ENCODE measurements around the gene PDSS2.
"Not testable (repeated sequence)": the region's sequence is repeated elsewhere in the genome, so short reads cannot be mapped to it uniquely, and the experiment has no call there.

Gene PDSS2

DNA sequence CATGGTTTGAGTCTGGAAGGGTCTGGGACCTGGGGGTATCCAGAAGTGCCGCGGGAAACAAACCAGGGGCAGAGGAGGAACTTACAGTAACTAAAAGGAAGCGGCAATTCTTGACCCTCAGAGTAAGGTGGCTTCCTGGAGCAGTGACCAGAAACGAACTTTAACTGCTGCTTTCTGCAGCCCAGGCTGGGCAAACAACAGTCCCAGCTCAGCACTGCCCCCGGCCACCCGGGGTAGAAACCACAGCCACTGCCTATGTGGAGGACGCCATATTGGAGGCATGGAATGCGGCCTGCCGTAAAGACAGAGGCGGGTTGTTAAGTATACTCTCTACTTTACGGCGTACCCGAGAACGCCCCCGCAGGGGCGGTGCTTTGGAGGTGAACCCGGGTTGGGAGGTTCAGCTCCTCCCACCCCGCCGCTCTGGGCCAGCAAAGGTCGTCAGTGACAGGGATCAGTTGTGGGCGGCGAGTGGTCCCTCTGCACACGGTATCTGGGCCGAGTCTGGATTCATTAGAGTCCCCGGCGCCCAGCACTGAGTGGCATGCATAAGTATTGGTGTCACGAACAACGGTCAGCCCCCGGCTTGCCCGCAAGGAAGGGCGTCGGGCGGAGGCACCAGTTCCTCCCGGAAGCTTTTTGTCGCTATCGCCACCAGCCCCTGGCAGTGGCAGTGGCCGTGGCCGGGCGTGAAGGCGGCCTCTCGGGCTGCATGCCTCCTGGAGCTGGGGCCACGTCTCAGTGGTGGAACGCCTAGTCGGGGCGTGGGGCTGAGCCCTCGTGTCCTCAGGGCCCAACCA, at the start of gene PDSS2:
Gene PDSS2, minus strand, starts transcription at position 282 of the 800 bp plus-strand sequence. Its CDS starts 279 bp downstream, at position 3.
- FAIRE-seq = peak; percentile 93

DNA sequence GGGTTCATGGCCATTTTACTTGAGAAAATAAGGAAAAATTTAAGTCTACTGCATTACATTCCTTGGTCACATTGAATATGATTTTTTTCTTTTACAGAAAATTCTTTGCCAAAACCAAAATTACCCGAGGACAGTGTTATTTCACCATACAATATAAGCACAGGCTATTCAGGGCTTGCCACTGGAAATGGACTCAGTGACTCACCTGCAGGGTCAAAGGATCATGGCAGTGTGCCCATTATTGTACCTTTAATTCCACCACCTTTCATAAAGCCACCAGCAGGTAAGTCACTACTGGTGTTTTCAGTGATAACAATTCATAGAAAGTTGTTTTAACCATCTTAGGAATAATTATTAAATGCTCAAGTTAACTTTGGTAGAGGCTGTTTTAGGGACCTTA, 46.8 kb upstream of the PDSS2 start:
- no peak for FAIRE-seq

GRCh38 chr6:107504270-107505026, 45.1 kb upstream of the PDSS2 start:
- FAIRE-seq = no peak

DNA sequence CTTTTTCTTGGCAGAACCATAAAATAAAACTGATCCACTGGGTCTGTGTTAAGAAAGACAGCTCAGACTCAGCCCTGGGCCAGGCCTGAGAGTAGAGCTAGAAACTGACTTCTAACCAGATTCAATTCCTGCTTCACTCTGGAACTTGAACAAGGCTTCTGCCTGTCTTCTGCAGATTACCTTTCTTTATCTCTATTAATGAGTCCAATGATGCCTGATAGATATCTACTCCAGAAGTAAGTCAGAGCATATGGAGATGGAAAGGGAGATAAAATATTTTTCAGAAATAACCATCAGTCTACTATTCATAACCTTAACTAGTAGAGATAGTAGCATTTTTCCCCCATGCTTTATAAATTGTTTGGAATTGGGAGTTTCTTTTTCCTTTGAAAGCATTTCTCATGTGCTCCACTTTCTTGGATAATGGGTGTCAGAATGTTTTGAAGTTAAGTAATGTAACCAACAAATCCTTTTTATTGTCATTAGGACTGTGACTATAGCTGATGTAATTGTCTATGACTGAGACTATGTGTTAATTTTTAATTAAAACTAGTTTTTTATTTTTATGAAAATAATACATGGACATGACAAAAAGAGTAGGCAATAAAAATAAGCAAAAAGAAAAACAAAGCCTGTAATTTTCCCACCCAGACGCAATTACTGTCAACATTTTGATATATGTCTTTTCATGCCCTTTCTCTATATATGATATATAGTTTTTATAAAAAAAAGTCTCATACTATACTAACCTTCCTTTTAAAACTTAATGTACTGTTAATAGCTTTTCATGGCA, 37.7 kb upstream of the PDSS2 start:
- FAIRE-seq = peak; percentile 40

DNA sequence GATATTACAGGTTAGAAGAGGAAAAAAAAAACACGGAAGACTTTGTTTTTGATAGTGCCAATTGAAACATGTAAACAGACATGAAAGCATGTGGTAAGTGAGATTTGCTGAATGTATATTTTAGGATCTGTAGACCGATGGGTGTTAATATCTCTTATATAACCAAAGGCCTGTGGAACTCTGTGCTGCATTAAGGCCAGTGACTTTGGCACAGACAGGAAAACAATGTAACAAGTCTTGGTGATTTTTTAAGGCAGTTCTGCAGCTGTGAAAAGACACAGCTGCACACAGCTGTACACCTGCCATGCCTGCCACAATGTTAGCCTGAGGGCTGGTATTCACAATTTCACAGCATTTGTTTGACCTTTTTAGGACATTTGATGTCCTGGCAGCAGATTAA, 36.6 kb upstream of the PDSS2 start:
- no peak for FAIRE-seq

- FAIRE-seq = no peak
Observed at GRCh38 chr6:107495196-107495643, 35.9 kb upstream of the PDSS2 start.

GRCh38 chr6:107493158-107494057, 34.0 kb upstream of the PDSS2 start:
- FAIRE-seq = no peak

DNA sequence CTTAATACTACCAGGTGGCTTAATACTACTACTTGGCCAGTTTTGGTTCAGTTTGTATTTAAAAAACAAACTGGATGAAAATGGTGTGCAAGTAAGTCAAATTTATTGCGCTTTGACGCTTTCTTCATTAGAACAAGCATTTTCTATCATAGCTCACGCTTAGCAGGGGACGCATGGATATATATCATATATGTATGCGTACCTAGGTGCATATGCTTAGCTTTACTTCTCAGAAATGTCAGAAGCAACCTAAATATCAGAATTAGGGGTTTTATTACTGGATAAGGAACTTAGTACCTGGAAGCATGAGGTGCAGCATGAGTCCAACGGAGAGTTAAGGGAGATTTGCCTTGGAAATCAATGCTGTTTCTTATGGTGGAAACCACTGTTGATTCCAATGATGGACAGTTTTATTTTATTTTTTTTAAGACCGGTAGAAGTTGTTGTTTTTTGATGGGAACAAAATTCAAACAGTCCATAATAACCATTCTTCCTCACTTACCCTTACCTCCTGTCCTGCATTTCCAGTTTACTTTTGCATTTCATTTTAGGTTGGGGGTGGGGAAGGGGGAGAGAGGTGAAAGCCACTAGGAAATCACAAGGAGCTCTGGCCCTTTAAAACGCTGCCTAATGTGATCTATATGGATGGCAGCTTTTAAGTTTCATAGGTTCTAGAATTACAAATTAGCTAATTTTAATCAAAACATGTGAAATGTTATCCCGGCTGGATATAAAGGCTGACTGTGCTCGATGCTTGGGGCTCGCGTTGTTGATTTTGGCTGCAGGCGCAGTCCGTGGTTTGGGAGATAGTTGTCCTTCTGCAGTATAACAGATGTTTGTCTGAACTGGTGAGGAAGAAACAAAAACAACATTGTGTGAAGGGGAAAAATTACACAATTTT, 32.6 kb upstream of the PDSS2 start:
- FAIRE-seq = no peak

- no peak for FAIRE-seq
Observed at GRCh38 chr6:107491138-107491609, 31.8 kb upstream of the PDSS2 start.

GRCh38 chr6:107490566-107491137, 31.3 kb upstream of the PDSS2 start:
- no peak for FAIRE-seq

DNA sequence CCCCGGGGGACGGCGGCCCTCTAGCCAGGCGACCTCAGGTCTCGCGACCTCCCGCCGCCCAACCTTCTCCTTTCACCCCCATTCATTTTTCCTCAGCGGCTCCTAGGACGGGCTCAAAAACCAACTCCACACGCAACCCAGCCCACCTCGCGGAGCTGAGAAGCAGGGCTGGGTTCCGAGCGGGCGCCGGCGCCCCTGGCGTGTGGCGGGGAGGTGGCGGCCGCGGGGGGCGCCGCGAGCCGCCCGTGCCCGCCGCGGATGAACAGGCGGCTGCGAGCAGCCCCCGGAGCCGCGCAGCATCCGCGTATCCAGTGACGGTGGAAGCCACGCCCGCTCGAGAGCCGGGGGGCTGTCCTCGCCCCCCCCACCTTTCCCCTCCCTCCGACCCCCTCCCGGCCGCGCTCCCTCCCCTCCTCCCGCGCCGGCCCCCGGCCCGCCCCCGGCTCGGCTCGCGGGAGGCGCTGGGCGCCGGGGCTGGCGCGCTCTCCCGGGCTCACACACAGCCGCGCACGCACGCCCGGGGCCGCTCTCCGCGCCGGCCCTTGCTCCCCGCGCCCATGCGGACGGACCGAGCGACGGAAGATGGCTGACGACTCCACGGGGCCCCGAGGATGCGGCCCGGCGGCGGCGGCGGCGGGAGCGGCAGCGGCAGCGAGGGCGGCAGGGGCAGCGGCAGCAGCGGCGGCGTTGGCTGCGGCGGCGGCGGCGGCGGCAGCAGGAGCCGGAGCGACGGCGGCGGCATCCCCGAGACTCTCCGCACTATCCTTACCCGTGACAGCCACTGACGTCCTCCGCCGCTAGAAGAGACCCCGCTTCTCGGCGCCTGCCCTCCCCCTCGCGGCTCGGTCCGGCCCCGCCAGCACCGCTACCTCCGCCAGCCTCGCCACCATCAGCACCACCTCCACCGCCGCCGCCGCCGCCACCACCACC, 30.5 kb upstream of the PDSS2 start, which contains the start of gene SOBP:
Gene SOBP, plus strand, starts transcription at position 482 of the 930 bp plus-strand sequence. CDS start 500 bp downstream, outside the sequence.
- no peak for FAIRE-seq

GRCh38 chr6:107488875-107489635, 29.7 kb upstream of the PDSS2 start:
- FAIRE-seq = no peak

DNA sequence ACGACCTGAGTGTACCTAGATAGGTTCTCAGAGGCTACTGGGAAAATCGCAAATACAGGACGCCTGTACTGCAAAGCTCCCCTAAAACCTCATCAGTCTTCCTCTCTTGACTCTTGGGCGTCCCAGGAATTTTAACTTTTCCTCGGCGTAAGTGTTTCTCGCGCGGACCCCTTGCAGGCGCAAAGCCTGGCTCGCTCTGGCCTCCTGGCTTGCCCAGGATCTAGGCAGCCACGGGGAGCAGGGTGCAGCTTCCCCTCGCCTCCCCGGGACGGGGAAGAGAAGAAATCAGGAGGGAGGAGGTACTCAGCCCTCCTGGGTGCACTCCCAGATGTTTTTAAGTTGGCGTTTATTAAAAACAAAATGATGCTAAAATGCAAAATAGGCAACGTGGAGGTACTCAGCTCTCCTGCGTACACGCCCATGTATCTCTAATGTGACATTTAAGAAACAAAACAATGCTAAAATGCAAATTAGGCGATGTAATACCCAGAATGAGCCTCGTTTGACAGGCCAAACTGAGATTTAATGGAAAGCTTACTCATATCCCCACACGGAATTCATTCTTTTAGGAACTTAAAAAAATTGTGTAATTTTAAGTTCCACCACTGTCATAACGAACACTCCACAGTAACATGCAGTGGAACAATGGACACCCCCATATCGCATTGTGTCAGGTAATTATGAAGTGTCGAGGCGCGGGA, 29.0 kb upstream of the PDSS2 start:
- FAIRE-seq = no peak

DNA sequence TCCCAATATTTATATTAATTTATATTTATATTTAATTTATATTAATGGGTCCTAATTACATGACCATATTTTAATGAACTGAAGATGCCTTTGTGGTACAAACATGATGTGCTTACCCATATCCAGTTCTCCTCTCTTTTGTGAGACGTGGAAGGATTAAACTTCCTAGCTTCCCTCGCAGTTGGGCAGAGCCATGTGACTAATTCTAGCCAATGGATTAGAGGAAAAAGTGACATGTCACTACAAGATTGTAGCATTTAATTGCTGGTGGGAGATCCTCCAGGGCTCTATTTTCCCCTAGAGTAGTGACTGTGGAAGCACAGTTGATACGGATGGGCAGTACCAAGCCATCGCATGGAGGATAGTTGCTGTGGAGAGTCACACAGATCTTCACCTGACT, 25.8 kb upstream of the PDSS2 start:
- no peak for FAIRE-seq

GRCh38 chr6:107479089-107479690, 19.8 kb upstream of the PDSS2 start:
- no peak for FAIRE-seq

DNA sequence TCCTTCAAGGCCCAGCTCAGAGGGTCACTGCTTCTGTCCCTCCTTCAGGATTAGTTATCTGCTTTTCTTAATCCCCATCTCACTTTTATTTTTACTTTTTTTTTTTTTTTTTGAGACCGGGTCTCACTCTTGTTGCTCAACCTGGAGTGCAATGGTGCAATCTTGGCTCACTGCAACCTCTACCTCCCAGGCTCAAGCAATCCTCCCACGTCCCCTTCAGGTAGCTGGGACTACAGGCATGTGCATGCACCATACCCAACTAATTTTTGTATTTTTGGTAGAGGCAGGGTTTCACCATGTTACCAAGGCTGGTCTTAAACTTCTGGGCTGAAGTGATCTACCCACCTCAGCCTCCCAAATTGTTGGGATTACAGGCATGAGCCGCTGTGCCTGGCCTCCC, 16.5 kb upstream of the PDSS2 start:
- FAIRE-seq = not testable (repeated sequence)

DNA sequence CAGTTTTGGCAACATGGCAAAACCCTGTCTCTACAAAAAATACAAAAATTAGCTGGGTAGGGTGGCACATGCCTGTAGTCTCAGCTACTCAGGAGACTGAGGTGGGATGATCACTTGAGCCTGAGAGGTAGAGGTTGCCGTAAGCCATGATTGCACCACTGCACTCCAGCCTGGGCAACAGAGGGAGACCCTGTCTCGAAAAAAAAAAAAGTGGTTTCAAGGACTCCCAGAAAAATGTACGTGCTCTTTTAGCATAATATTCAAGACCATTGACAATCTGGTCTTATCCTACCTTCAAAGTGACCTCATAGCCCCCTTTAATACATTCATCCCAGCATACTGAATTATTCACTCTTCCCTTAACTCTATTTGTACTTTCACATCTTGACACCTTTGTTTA, 16.0 kb upstream of the PDSS2 start:
- FAIRE-seq = not testable (repeated sequence)

Measured in A204.1 (cell line).